ENCODE data around the gene TSFM.

The TSFM gene

DNA sequence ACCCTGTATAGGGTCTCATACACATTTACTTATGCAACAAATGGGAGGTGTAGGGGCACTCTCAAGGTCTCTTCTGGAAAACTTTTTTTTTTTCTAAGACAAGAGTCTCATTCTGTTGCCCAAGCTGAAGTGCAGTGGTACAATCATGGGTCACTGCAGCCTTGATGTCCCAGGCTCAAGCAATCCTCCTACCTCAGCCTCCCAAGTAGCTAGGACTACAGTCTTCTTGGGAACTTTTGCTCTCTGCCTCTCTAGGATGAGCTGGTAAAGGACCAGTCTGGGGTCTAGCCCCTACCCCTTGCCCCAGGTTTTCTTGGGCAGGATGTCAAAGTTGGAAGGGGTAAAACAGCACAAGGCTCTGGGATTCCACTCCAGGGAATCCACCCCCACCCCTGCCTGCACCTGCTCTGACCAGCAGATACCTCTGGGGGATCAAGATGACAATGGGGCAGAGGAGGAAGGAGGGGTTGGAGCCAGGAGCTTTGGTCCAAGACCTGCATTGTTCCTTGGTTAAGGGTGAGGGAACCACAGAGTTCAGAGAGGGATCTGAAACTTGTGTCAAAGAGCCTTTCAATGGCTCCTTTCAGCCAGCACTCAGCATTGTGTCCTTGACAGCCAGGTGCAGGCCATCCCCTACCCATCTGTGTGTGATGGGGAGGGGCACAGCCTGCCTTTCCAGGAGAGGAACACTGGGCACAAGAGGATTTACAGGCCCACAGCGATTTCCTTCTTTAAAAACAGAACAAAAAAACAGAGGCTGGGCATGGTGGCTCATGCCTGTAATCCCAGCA lies 51.7 kb downstream of the TSFM start:
- H3K27ac ChIP-seq, result no peak overlapping the region
- TF ChIP-seq, protein P1, sequence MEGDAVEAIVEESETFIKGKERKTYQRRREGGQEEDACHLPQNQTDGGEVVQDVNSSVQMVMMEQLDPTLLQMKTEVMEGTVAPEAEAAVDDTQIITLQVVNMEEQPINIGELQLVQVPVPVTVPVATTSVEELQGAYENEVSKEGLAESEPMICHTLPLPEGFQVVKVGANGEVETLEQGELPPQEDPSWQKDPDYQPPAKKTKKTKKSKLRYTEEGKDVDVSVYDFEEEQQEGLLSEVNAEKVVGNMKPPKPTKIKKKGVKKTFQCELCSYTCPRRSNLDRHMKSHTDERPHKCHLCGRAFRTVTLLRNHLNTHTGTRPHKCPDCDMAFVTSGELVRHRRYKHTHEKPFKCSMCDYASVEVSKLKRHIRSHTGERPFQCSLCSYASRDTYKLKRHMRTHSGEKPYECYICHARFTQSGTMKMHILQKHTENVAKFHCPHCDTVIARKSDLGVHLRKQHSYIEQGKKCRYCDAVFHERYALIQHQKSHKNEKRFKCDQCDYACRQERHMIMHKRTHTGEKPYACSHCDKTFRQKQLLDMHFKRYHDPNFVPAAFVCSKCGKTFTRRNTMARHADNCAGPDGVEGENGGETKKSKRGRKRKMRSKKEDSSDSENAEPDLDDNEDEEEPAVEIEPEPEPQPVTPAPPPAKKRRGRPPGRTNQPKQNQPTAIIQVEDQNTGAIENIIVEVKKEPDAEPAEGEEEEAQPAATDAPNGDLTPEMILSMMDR (IDR thresholded peaks at IDR 0.05), result no peak
- no peak for TF ChIP-seq ZFX (IDR thresholded peaks at IDR 0.05; ENCODE audit: borderline replicate concordance)

- H3K27ac ChIP-seq, result no peak overlapping the region
- TF ChIP-seq, protein P1 (IDR thresholded peaks at IDR 0.05), result no peak
- no peak for TF ChIP-seq ZFX (IDR thresholded peaks at IDR 0.05; ENCODE audit: borderline replicate concordance)
Observed at GRCh38 chr12:57835366-57836288, 53.0 kb downstream of the TSFM start.

DNA sequence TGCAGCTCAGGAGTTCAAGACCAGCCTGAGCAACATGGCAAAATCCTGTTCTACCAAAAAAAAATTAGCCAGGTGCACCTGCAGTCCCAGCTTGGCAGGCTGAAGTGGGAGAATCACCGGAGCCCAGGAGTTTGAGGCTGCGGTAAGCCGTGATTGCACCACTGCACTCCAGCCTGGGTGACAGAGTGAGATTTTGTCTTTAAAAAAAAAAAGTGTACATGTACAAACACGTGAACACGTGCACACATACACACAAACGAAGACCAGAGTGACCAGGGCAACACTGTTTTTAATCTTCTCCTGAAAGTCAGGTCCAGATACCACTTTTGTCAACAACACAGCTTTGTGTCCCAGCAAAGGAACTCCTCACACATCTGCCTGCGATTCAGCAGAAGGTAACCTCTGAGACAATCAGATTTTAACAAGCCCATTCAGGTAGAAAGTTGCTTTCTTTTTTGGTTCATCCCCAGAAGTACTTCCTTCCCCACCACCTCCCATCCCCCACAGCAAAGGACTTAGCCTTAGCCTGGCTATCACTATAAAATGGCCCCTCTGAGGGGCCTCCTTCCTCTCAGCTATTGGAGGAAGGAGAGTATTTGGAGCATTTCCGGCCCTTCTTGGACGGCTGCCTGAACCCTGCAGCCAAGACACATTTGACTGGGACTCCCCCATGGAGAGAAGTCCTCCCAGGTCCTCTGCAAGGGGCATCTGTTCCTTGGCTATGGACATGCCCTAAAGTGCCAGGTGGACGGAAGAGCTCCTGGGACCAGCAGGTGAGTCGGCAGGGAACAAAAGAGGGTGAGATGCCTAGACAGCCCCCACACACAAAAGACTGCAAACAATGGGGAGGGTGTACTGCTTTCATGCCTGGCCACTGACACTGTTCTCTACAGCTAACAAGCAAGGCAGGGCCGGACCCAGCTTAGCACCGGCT lies 54.1 kb downstream of the TSFM start:
- TF ChIP-seq ZFX (IDR thresholded peaks at IDR 0.05; ENCODE audit: borderline replicate concordance), result no peak
- TF ChIP-seq, protein P1 (IDR thresholded peaks at IDR 0.05), result no peak
- no peak overlapping the region for H3K27ac ChIP-seq

DNA sequence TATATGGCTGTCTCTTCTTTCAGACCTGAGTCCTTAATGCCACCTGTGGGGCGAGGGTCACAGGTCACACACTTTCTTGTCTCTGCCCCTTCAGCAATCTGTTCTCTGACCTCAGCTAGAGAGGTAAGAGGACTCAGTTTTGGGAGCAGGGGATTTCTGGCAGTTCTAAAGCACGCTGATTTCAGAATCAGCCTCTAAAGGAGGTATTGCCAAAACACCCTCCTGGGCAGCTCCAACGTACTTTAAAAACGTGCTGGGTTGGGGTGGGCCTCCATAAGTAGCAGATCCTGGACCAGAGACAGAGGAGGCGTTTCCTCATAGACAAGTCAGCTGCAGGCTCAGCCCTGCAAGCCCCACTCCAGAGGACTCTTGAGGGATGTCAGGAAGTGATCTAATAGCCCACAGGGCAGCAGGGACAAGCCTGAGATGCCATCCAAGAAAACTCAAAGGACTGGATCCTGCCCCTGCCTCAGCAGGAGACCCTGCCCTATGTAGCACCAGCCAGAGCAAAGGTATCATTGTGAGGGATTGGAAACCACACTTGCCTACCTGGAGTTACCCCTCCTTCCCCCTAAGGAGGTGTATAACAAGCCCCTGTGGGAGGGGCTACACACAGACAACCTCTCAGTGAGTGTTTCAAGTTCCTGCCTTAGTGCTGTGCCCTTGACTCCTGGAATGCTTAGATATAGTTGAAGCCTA lies 55.4 kb downstream of the TSFM start:
- no peak overlapping the region for H3K27ac ChIP-seq
- TF ChIP-seq, protein P1 (IDR thresholded peaks at IDR 0.05), result no peak
- no peak for TF ChIP-seq ZFX (IDR thresholded peaks at IDR 0.05; ENCODE audit: borderline replicate concordance)

- H3K27ac ChIP-seq, result no peak overlapping the region
- TF ChIP-seq, protein P1 (IDR thresholded peaks at IDR 0.05), result no peak
- TF ChIP-seq ZFX (IDR thresholded peaks at IDR 0.05; ENCODE audit: borderline replicate concordance), result no peak
Observed at GRCh38 chr12:57838594-57839302, 56.2 kb downstream of the TSFM start.

DNA sequence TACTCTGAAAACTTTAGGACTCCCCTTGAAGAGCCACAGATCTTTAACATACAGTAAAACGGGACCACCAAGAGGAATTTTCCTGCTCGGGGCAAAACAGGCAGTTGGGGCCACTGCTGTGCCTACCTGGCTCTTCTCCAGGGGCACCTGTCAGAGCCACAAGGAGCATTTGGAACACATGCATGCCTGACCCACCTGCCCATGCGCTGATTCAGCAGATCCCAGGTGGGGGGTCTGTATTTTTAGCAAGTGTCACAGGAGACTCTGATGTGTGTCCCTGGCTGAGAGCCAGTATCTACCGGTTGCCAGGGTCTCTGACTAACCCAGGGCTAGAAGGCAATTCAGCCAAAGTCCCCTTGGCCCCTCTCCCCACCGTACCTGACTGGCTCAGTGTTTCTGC lies 57.4 kb downstream of the TSFM start:
- TF ChIP-seq, protein P1 (IDR thresholded peaks at IDR 0.05), result no peak
- no peak for TF ChIP-seq ZFX (IDR thresholded peaks at IDR 0.05; ENCODE audit: borderline replicate concordance)
- H3K27ac ChIP-seq, result no peak overlapping the region

All from 22Rv1 (cell line).